Measurements from ENCODE around the gene LCN12.

DNA sequence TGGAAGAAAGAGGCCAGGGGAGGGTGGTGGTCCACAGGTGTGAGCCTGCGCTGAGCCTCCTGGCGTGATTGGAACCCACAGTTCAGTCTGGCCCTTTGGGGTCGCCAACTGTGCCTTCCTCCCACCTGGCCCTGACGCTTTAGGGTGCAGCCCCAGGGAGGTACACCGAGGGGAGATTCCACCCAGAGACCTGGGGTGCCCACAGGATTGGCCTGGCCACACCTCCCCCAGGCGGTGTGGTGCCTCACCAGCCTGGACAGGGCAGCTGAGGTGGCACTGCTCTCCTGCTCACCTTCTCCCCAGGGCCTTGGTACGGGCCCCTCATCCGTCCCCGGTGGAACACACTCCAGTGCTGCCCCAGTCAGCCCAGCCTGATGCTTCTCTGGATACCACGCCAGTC is 45.3 kb downstream of the LCN12 start:
- TF ChIP-seq CTCF (IDR thresholded peaks at IDR 0.05; ENCODE audit: low read depth, low read length, poor library complexity, severe bottlenecking) = no peak
- no peak for TF ChIP-seq EZH2phosphoT487 (IDR thresholded peaks at IDR 0.05; ENCODE audit: borderline replicate concordance, low read length)

Data from DOHH2 (cell line).